Upper lobe of right lung (tissue), 1 donor: Measurements from ENCODE around the gene HOXD10. TPM values are rescaled to one million over a fixed set of nuclear protein-coding genes. Genes with fewer than 3 reads are reported as not detected.
A peak's percentile ranks its signal among the peaks of the same experiment; 100 is the strongest.

Experiments used
- ATAC-seq: fragments of 200-7000 bp; cut with Tn5 transposase; one replicate; pipeline ENCODE4 v1.9.1; 2020; ENCODE audit warnings: mild to moderate bottlenecking, moderate library complexity
- DNase-seq: peaks from one replicate; pipeline ENCODE4 v3.0.0-alpha.2; 2020
- H3K27ac ChIP-seq: fragments of 200-600 bp; one replicate; pipeline ENCODE4 v1.8.0; 2022
- H3K27me3 ChIP-seq: fragments of 200-600 bp; one replicate; pipeline ENCODE4 v1.8.0; 2022; ENCODE audit warnings: mild to moderate bottlenecking
- H3K36me3 ChIP-seq: fragments of 200-600 bp; one replicate; pipeline ENCODE4 v1.8.0; 2022
- H3K4me1 ChIP-seq: fragments of 200-600 bp; one replicate; pipeline ENCODE4 v1.8.0; 2022
- H3K4me3 ChIP-seq: fragments of 200-600 bp; one replicate; pipeline ENCODE4 v1.8.0; 2022; ENCODE audit warnings: mild to moderate bottlenecking
- H3K9me3 ChIP-seq: fragments of 200-600 bp; one replicate; pipeline ENCODE4 v1.8.0; 2022
- CTCF ChIP-seq: fragments of 200-600 bp; IDR thresholded peaks from one replicate; pipeline ENCODE4 v1.8.0; 2022; ENCODE audit warnings: antibody characterized with exemption
- intact Hi-C: fragments of 100-400 bp; cut with DNase I; formaldehyde crosslinking; loops from one replicate; pipeline ENCODE4 v1.11.0; 2022
- microRNA-seq: library from miRNA; unstranded; fragments of <30 nt; microRNA quantifications from one replicate; pipeline ENCODE4 v1.2.0, GENCODE V29; 2020; ENCODE audit warnings: borderline microRNAs expressed
- total RNA-seq: library from RNA; stranded (reverse); fragmentation: NEBNext Ultra II Directional; extraction: Animal tissue kit (Norgen Biotek cat#: 25700); gene quantifications from one replicate; pipeline ENCODE4 v1.2.1, GENCODE V29; 2021
- donor health status: DM: no; HTN: yes; CAD: no; lungs with severe emphysema.

HOXD10 gene
- total RNA-seq, 1 donor from 2014 or later = 0.55 TPM

DNA sequence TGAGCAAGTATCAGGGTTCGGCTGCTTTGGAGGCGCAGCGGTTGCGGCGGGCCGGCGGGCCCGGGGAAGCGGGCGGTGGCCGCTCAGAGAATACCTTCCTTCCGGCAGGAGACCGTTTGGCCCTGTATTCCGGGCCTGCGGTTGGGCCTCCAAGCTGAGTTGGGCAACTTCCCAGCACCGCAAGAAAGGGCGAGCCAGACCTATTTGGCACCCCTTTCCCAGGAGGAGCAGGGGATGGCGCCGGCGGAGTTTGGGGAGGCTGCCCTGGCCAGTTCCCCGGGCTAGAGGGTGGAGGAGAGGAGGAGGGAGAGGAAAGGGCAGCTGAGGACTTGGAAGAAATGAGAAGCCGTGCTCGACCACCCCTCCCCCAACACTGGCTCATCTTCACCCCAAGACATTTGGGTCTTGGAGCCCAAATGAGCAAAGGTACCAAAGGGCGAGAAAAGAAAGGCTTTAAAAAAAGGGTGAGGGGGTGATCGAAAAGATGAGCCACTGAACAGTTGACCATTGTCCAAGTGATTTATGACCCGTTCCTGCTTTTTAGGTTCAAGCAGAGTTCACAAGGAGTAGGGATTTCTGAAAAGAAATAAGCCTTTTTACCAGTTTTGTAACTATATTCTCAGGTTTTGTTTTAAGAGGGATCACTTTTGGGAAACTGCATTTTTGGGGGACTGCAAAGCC lies 48.9 kb downstream of the HOXD10 start:
- Histone ChIP-seq H3K9me3 (no peaks in the 10 kb centered on the region), H3K4me1 (no peaks in the 10 kb centered on the region), H3K27ac (no peak overlapping the region), H3K27me3 (peaks cover 92% of the 10 kb centered on the region), H3K36me3 (no peaks in the 10 kb centered on the region), H3K4me3 (no peak overlapping the region)
- DNase-seq (peak; percentile 58), ATAC-seq (no peak)
- no peak for TF ChIP-seq CTCF
- intact Hi-C loops = no loop called here

DNA sequence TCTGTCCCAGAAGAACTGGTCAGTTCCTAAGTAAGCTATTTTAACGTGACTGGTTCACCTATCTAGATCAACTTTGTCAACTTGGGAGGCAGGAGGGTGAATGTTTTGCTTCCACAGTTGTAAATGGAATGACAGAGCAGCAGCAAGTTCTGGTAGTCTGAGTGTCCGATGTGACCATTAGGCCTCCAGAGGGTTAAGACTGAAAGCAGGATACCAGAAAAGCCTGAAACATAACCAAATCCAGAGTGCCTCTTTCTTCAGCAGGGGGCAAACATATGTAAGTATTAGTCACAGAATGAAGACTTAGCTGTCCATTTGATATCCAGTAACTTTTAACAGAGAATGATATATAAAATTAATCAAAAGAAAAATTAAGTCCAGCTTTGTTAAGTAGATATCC lies 49.7 kb downstream of the HOXD10 start:
- ATAC-seq = no peak
- Histone ChIP-seq H3K27me3 (peaks cover 92% of the 10 kb centered on the region), H3K4me1 (no peaks in the 10 kb centered on the region), H3K9me3 (no peaks in the 10 kb centered on the region), H3K4me3 (no peak overlapping the region), H3K36me3 (no peaks in the 10 kb centered on the region), H3K27ac (no peak overlapping the region)
- intact Hi-C loops = no loop called here
- DNase-seq = no peak
- no peak for TF ChIP-seq CTCF

GRCh38 chr2:176167398-176167797 lies 50.8 kb downstream of the HOXD10 start:
- Histone ChIP-seq H3K4me3 (no peak overlapping the region), H3K4me1 (peaks cover 7% of the 10 kb centered on the region), H3K27me3 (peaks cover 92% of the 10 kb centered on the region), H3K9me3 (no peaks in the 10 kb centered on the region), H3K27ac (no peak overlapping the region), H3K36me3 (no peaks in the 10 kb centered on the region)
- ATAC-seq (no peak), DNase-seq (no peak)
- TF ChIP-seq CTCF = no peak
- intact Hi-C loops = no loop called here

DNA sequence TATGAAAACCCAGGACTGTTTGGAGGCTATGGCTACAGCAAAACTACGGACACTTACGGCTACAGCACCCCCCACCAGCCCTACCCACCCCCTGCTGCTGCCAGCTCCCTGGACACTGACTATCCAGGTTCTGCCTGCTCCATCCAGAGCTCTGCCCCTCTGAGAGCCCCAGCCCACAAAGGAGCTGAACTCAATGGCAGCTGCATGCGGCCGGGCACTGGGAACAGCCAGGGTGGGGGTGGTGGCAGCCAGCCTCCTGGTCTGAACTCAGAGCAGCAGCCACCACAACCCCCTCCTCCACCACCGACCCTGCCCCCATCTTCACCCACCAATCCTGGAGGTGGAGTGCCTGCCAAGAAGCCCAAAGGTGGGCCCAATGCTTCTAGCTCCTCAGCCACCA lies 52.6 kb downstream of the HOXD10 start:
- DNase-seq = no peak
- Histone ChIP-seq H3K27me3 (peaks cover 91% of the 10 kb centered on the region), H3K4me3 (no peak overlapping the region), H3K4me1 (peaks cover 7% of the 10 kb centered on the region), H3K9me3 (no peaks in the 10 kb centered on the region), H3K36me3 (no peaks in the 10 kb centered on the region), H3K27ac (no peak overlapping the region)
- no peak for TF ChIP-seq CTCF
- no peak for ATAC-seq
- intact Hi-C loops = no loop called here

Small RNAs within 50 kb of the gene (microRNA-seq; reads per million reads assigned to microRNA genes)
- 1,953 reads per million, percentile 88 among the genes with 10 or more reads in this experiment for gene MIR10B

Other genes with a start within 250 kb of the HOXD10 start
- 28.7 TPM for gene LNPK, start 114.5 kb upstream of the HOXD10 start, total RNA-seq
- not detected for gene EVX2, start 32.8 kb upstream of the HOXD10 start, total RNA-seq
- not detected for gene HOXD13, start 24.1 kb upstream of the HOXD10 start, total RNA-seq
- gene HOXD12, start 17.0 kb upstream of the HOXD10 start, total RNA-seq = not detected
- gene HOXD11, start 9.5 kb upstream of the HOXD10 start, total RNA-seq = not detected
- 1.6 TPM for gene HOXD9, start 5.9 kb downstream of the HOXD10 start, total RNA-seq
- gene HOXD8, start 12.9 kb downstream of the HOXD10 start, total RNA-seq = 2.6 TPM
- gene HOXD4, start 34.8 kb downstream of the HOXD10 start, total RNA-seq = 0.84 TPM
- 1.7 TPM for gene HOXD3, start 40.5 kb downstream of the HOXD10 start, total RNA-seq
- gene HOXD1, start 71.9 kb downstream of the HOXD10 start, total RNA-seq = 4.1 TPM
- gene MTX2, start 152.7 kb downstream of the HOXD10 start, total RNA-seq = 17.6 TPM